ENCODE data around the gene RPS6KB2. TPM values are rescaled to one million over a fixed set of nuclear protein-coding genes. Genes with fewer than 3 reads are reported as not detected.

The RPS6KB2 gene
- total RNA-seq, 1 experiment from 2014 or later = 54.1 TPM

DNA sequence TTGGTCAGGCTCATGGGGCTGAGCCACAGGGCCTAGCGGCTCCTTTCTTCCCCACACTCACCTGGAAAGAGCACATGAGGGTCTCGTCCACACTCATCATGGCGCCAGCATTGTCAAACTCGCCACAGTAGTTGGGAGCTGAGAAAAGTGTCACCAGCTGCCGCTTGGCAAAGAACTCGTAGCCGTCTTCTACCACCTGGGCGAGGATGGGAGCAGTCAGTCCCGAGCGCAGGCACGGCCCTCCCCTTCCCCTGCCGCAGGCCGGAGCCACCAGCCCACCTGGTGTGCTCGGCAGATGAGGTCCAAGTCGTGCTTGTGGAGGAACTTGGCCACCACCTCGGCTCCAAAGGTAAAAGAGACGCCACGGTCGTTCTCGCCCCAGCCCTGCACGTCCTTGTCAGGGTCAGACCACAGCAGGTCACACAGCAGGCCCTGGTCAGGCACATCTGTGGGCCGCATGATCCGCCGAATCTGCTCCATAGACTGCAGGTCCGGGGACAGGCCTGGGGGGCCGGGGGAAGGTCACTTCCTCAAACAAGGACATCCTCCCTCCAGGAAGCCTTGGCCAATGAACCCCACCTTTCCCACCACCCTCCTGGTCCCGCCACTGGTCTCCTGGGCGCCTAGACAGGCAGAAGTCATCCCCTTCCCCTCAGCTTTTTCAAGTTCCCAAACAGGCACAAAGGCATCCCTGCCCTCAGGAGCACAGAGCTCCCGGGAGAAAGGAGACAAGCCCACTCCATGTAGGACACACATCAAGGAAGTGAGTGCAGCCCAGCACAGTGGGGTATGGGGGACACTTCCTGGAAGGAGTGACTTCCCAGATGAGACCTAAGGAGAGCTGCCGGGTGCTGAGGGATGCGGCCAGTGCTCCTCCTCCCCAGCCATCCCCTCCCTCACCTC is 29.4 kb upstream of the RPS6KB2 start:
- CTCF ChIA-PET = no interaction called here
- H3K9me2 ChIP-seq (ENCODE audit: insufficient read depth) = no peaks in the 10 kb centered on the region
- POLR2A ChIA-PET = no interaction called here
- H3K4me2 ChIP-seq (ENCODE audit: low read length) = no peak overlapping the region
- BruUV-seq (replicated peaks) = no TSS peak
- no peak overlapping the region for H3K4me3 ChIP-seq (replicated peaks in 1 of 2; ENCODE audit: low read depth in 1 of 2, low read length in 2 of 2)
- H3K9ac ChIP-seq (ENCODE audit: low read length) = no peak overlapping the region
- intact Hi-C loops (cut with micrococcal nuclease) = no loop called here
- no peaks in the 10 kb centered on the region for H3K27me3 ChIP-seq (ENCODE audit: insufficient read depth, low read length)
- H4K20me1 ChIP-seq (ENCODE audit: insufficient read depth) = no peaks in the 10 kb centered on the region
- ATAC-seq = no peak
- peaks cover 13 to 37% of the 10 kb centered on the region in 2 experiments; a peak in 3 of 4 replicates for H3K36me3 ChIP-seq (ENCODE audit: control insufficient read depth in 1 of 2, insufficient read depth in 2 of 2, low read length in 2 of 2)
- DNase-seq (ENCODE audit: low read depth, low spot score) = no peak
- peaks cover 9 to 18% of the 10 kb centered on the region in 2 experiments for H3K4me1 ChIP-seq (ENCODE audit: control insufficient read depth in 1 of 2, insufficient read depth in 2 of 2, low read length in 2 of 2)
- no peak overlapping the region for H2AFZ ChIP-seq (ENCODE audit: low read depth, low read length, poor library complexity, severe bottlenecking)
- H3K79me2 ChIP-seq (ENCODE audit: insufficient read depth, low read length) = peaks cover 24% of the 10 kb centered on the region
- no peak overlapping the region for H3K27ac ChIP-seq (ENCODE audit: low read depth, low read length)
- TF ChIP-seq SIN3A (IDR thresholded peaks at IDR 0.05; ENCODE audit: low read depth) (no peak), RAD21 (IDR thresholded peaks at IDR 0.05; ENCODE audit: low read depth) (no peak), POLR2AphosphoS5 (IDR thresholded peaks at IDR 0.05; ENCODE audit: low read depth, low read length) (0 out of 2 replicates have a peak, but pooled peaks have one; percentile 9)
- TF ChIP-seq, protein P1, sequence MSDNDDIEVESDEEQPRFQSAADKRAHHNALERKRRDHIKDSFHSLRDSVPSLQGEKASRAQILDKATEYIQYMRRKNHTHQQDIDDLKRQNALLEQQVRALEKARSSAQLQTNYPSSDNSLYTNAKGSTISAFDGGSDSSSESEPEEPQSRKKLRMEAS (IDR thresholded peaks at IDR 0.05) = no peak
- no peaks in the 10 kb centered on the region for H3K9me3 ChIP-seq (ENCODE audit: control insufficient read depth in 1 of 2, insufficient read depth in 1 of 2, low read depth in 1 of 2, low read length in 2 of 2)
- RAD21 ChIA-PET (ENCODE audit: low non-redundant PET in 1 of 2, low total read pairs in 2 of 2, uncharacterized antibody in 2 of 2, unreplicated experiment in 2 of 2) = no interaction called here

DNA sequence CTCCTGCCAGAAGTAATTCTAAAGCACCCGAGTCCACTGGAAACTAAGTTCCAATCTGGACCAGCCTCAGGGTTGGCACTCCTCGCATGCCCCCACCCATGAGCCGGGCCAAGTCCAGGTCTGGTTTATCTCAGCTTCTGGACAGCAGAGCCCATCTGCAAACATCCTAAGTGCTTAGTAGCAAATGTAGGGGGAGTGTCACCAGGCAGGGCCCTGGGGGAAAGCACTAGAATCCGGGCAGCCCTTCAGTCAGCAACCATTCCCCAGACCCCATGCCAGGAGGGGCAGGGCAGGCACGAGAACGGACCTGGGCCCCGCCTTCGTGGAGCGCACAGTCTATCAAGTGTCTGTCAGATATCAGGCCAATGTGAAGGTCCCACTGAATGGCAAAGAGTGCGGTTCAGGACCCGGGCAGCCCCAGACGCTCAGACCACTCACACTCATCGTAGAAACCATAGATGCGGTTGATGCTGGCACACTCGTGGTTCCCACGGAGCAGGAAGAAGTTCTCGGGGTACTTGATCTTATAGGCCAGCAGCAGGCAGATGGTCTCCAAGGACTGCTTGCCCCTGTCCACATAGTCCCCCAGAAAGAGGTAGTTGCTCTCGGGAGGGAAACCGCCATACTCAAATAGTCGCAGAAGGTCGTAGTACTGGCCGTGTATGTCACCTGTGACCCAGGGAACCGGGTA is 27.9 kb upstream of the RPS6KB2 start:
- intact Hi-C loops (cut with micrococcal nuclease) = no loop called here
- DNase-seq (ENCODE audit: low read depth, low spot score) (no peak), ATAC-seq (no peak)
- ChIA-PET POLR2A (no interaction called here), RAD21 (ENCODE audit: low non-redundant PET in 1 of 2, low total read pairs in 2 of 2, uncharacterized antibody in 2 of 2, unreplicated experiment in 2 of 2) (interaction anchor here in 1 of 2 experiments (0.6 to 1.7 kb wide), 2 partner anchors 43 to 69 kb away, joined by 6 to 8 read pairs; partner anchors contain the start of gene TMEM134), CTCF (interaction anchor here (1.3 to 2.1 kb wide), 4 partner anchors 9 to 230 kb away, joined by 5 to 17 read pairs (median 10); partner anchors contain the start of genes NUDT8, PITPNM1 and RAD9A)
- H3K79me2 ChIP-seq (ENCODE audit: insufficient read depth, low read length) = peaks cover 24% of the 10 kb centered on the region
- no peaks in the 10 kb centered on the region for H3K9me2 ChIP-seq (ENCODE audit: insufficient read depth)
- no peaks in the 10 kb centered on the region for H4K20me1 ChIP-seq (ENCODE audit: insufficient read depth)
- no peaks in the 10 kb centered on the region for H3K27me3 ChIP-seq (ENCODE audit: insufficient read depth, low read length)
- H3K4me2 ChIP-seq (ENCODE audit: low read length) = peak overlapping the region; percentile 96
- peak overlapping the region; percentile 99 for H3K27ac ChIP-seq (ENCODE audit: low read depth, low read length)
- BruUV-seq (replicated peaks) = TSS peak; percentile 50
- peak overlapping the region; percentile 82 to 90 for H3K4me3 ChIP-seq (replicated peaks in 1 of 2; ENCODE audit: low read depth in 1 of 2, low read length in 2 of 2)
- H2AFZ ChIP-seq (ENCODE audit: low read depth, low read length, poor library complexity, severe bottlenecking) = no peak overlapping the region
- H3K9ac ChIP-seq (ENCODE audit: low read length) = peak overlapping the region; percentile 96
- H3K36me3 ChIP-seq (ENCODE audit: control insufficient read depth in 1 of 2, insufficient read depth in 2 of 2, low read length in 2 of 2) = peaks cover 13 to 36% of the 10 kb centered on the region in 2 experiments; a peak in 3 of 4 replicates
- peaks cover 9 to 18% of the 10 kb centered on the region in 2 experiments for H3K4me1 ChIP-seq (ENCODE audit: control insufficient read depth in 1 of 2, insufficient read depth in 2 of 2, low read length in 2 of 2)
- H3K9me3 ChIP-seq (ENCODE audit: control insufficient read depth in 1 of 2, insufficient read depth in 1 of 2, low read depth in 1 of 2, low read length in 2 of 2) = no peaks in the 10 kb centered on the region
- TF ChIP-seq ZNF274 (IDR thresholded peaks at IDR 0.05; ENCODE audit: low read depth, low read length) = no peak
- no peak for TF ChIP-seq TCF7L2 (IDR thresholded peaks at IDR 0.05; ENCODE audit: borderline replicate concordance, extremely low read depth, insufficient read depth, insufficient read length)
- no peak for TF ChIP-seq SIN3A (IDR thresholded peaks at IDR 0.05; ENCODE audit: low read depth)
- no peak for TF ChIP-seq FOSL1 (IDR thresholded peaks at IDR 0.05; ENCODE audit: low read depth)
- no peak for TF ChIP-seq ELF1 (IDR thresholded peaks at IDR 0.05; ENCODE audit: borderline replicate concordance, low read depth)
- TF ChIP-seq EGR1 (IDR thresholded peaks at IDR 0.05; ENCODE audit: low read depth) = no peak
- no peak for TF ChIP-seq CBX3 (IDR thresholded peaks at IDR 0.05; ENCODE audit: low read depth)
- TF ChIP-seq, protein P1 (IDR thresholded peaks at IDR 0.05) = no peak
- TF ChIP-seq, protein P2, sequence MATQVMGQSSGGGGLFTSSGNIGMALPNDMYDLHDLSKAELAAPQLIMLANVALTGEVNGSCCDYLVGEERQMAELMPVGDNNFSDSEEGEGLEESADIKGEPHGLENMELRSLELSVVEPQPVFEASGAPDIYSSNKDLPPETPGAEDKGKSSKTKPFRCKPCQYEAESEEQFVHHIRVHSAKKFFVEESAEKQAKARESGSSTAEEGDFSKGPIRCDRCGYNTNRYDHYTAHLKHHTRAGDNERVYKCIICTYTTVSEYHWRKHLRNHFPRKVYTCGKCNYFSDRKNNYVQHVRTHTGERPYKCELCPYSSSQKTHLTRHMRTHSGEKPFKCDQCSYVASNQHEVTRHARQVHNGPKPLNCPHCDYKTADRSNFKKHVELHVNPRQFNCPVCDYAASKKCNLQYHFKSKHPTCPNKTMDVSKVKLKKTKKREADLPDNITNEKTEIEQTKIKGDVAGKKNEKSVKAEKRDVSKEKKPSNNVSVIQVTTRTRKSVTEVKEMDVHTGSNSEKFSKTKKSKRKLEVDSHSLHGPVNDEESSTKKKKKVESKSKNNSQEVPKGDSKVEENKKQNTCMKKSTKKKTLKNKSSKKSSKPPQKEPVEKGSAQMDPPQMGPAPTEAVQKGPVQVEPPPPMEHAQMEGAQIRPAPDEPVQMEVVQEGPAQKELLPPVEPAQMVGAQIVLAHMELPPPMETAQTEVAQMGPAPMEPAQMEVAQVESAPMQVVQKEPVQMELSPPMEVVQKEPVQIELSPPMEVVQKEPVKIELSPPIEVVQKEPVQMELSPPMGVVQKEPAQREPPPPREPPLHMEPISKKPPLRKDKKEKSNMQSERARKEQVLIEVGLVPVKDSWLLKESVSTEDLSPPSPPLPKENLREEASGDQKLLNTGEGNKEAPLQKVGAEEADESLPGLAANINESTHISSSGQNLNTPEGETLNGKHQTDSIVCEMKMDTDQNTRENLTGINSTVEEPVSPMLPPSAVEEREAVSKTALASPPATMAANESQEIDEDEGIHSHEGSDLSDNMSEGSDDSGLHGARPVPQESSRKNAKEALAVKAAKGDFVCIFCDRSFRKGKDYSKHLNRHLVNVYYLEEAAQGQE (IDR thresholded peaks at IDR 0.05; ENCODE audit: low read depth) = no peak
- no peak for TF ChIP-seq POLR2AphosphoS5 (IDR thresholded peaks at IDR 0.05; ENCODE audit: low read depth, low read length)
- TF ChIP-seq EZH2phosphoT487 (IDR thresholded peaks at IDR 0.05; ENCODE audit: borderline replicate concordance) = no peak
- TF ChIP-seq ZFX (IDR thresholded peaks at IDR 0.05) = no peak
